Fibroblast of the conjunctiva (primary cell): ENCODE results near the gene RFC1.
"Not testable (repeated sequence)": the region's sequence is repeated elsewhere in the genome, so short reads cannot be mapped to it uniquely, and the experiment has no call there.

Experiments used
- DNase-seq: peaks from one replicate; pipeline ENCODE4 v3.0.0-alpha.2; 2010; ENCODE audit warnings: low read depth

The RFC1 gene

GRCh38 chr4:39365830-39366771 lies at the start of gene RFC1:
Gene RFC1, minus strand, starts transcription at chr4:39366362. Its CDS starts 121 bp downstream, at chr4:39366241.
- peak; percentile 78 for DNase-seq

DNA sequence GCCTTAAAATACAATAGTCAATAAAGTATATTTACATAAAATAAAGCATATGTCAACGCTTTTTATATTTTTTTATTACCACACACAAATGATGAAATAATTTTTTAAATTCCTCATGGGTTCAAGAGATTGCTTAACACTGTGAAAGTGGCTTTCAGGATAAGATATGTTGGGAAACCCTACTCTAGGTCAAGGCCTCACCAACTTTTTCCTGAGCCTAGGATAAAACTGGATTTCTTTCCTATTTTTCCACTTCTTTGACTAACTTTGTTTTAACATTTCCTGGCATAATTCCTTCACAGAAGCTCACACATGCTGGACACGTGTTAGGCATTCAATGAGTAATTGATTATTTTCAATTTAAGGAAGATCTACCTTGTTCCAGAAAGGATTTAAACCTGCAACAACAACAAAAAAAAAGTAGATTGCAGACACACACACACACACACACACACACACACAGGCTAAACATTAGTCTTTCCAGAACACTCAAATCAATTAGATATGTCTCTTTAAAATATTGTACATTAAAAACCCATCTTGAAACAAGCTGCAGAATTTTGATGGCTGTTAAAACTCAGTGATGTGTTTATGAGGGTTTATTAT lies 49.6 kb upstream of the RFC1 start:
- no peak for DNase-seq

- DNase-seq, result not testable (repeated sequence)
Measured at GRCh38 chr4:39411561-39411960, 45.4 kb upstream of the RFC1 start.

DNA sequence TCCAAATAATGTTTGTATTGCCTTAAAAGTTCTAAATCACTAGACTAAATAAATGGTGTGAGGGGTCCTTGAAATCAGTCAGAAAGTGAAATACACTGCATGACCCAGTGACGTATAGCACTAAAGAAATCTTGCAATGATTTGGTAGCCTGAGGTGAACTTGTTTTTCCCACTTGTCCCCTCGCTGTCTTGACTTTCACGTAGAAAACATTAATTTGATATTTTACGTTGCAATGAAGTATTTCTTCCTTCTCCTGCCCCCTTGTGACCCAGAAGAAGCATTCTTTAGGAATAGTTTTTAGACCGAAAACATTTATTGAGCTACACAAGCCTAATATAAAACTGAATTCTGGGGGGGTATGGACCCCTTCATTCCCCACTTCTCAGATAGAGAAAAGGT lies 44.3 kb upstream of the RFC1 start:
- DNase-seq, result no peak

DNA sequence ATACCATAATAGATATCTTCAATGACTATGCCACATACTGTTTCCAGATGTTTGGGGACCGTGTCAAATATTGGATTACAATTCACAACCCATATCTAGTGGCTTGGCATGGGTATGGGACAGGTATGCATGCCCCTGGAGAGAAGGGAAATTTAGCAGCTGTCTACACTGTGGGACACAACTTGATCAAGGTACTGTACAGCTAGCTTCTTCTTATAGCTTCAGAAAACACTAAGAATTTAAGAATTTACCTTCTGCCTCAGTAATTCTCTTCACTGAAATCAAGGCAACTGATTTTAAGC lies 41.4 kb upstream of the RFC1 start:
- no peak for DNase-seq

DNA sequence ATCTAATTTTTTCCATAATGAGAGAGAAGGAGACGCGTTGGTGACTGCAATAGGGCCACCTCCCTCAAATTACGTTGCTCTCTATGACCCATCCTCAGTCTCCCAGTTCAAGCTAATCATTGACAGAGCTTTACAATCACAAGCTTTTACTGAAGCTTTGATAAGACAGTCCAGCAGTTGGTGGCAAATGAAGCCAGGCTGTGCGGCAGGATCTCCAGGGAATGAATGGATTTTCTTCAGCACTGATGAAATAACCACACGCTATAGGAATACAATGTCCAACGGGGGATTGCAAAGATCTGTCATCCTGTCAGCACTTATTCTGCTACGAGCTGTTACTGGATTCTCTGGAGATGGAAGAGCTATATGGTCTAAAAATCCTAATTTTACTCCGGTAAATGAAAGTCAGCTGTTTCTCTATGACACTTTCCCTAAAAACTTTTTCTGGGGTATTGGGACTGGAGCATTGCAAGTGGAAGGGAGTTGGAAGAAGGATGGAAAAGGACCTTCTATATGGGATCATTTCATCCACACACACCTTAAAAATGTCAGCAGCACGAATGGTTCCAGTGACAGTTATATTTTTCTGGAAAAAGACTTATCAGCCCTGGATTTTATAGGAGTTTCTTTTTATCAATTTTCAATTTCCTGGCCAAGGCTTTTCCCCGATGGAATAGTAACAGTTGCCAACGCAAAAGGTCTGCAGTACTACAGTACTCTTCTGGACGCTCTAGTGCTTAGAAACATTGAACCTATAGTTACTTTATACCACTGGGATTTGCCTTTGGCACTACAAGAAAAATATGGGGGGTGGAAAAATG lies 40.8 kb upstream of the RFC1 start, which contains the start of gene KLB:
Gene KLB (plus strand): TSS at position 168 of the 821 bp plus-strand sequence. CDS start 20 bp downstream, at position 188.
- no peak for DNase-seq

DNA sequence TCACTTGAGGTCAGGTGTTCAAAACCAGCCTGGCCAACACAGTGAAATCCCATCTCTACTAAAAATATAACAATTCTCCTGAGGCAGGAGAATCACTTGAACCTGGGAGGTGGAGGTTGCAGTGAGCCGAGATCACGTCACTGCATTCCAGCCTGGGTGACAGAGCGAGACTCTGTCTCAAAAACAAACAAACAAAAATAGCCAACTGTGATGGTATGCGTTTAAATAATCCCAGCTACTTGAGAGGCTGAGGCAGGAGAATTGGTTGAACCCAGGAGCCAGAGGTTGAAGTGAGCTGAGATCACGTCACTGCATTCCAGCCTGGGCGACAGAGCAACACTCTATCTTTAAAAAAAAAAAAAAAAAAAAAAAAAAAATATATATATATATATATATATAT lies 35.5 kb upstream of the RFC1 start:
- not testable (repeated sequence) for DNase-seq

DNA sequence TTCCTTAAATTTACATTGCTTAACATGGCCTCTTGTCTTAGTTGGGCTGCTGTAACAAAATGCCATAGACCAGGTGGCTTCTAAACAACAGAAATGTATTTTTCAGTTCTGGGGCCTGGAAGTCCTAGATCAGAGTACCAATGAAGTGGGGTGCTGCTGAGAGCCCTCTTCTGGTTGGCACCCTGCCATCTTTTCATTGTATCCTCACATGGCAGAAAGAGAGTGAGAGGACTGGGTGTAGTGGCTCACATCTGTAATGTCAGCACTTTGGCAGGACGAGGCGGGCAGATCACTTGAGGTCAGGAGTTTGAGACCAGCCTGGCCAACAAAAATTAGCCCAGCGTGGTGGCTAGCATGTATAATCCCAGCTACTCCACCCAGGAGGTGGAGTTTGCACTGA lies 28.5 kb upstream of the RFC1 start:
- DNase-seq, result no peak

DNA sequence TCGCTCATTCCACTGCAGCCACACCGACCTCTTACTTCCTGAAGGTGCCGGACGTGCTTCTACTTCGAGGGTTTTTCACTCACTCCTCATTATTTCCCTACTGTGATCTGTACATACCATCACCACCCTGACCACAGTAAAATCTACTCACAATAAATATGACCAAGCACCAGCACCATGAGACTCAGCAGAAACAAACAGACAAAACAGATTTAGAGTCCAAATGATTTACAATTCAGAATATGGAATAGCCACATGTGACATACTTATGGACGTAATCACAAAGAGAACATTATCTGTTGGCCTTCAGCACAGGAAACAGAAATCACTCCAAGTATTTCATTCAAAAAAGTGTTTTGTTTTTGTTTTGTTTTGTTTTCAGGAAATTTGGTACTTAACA lies 24.4 kb upstream of the RFC1 start:
- no peak for DNase-seq

DNA sequence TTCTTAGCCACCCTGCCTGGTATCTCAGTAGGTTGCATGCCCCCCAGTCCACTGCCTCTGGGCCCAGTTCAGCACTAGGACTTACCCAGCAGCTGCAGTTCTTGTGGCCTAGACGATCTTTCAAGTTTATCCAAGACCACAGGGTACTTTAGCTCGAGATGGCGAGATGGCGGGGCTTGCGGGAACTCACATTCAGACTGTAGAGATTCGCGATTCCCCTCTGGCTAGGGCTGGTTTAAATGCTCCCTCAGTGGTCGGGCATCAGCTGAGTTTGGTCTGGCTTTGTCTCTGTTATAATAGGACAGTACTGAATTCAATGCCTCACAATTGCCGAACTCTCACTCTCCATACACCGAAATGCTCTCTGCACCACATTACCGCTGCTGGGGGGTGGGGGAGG lies 18.4 kb upstream of the RFC1 start:
- DNase-seq, result no peak

DNA sequence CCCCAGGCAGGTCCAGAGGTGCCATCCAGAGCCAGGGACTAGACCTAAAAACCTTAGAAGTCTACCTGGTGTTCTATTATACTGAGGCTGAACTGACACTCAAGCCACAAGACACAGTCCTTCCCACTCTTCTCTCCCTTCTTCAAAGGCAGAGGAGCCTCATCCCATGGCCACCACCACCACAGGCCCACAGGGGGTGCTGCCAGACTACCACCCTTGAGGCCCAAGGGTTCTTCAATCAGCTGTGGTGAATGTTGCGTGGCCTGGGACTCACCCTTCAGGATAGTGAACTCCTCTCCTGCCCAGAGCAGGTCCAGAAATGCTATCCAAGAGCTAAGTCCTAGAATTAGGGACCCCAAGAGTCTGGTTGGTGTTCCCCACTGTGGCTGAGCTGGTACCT lies 17.5 kb upstream of the RFC1 start:
- DNase-seq, result no peak

DNA sequence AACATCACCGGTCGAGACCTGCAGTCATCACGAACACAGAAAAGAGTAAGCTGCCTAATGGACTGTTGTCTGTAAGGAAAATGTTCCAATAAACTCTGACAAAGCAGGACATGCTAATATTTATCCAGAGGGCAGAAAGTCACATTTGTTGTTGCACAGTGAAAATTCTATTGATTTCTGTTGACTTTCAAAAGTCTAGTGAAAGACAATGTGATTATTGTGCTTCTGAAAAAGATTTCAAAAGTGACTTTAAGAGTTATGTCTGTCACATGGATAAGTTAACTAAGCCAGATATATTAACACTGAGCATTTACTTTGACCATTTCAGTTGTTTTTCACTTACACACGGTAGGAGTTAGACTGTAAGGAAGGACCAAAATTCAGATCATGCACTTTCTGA lies 9.3 kb upstream of the RFC1 start:
- DNase-seq, result no peak

GRCh38 chr4:39371209-39371608 lies 5.0 kb upstream of the RFC1 start:
- DNase-seq, result not testable (repeated sequence)

GRCh38 chr4:39369301-39369700 lies 3.1 kb upstream of the RFC1 start:
- no peak for DNase-seq

GRCh38 chr4:39367166-39367565 lies 1.0 kb upstream of the RFC1 start:
- no peak for DNase-seq

DNA sequence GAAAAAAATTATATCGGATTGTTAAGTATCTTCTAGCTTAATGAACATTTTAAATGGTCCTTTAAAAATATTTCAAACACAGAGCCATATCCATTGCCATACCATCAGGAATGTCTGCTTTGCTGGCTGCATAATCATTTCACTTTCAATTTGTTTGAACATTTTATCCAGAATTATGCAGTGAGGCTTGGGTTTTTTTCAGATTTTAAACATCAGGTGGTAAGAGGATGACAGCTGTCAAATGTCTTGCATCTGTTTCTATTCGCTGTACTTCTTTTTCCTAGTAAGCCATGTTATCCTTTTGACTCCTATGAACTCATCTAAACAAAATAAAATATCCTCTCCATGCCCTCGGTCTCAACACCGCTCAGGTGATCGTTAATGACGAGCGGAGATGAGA lies 802 bp downstream of the RFC1 start:
- no peak for DNase-seq

DNA sequence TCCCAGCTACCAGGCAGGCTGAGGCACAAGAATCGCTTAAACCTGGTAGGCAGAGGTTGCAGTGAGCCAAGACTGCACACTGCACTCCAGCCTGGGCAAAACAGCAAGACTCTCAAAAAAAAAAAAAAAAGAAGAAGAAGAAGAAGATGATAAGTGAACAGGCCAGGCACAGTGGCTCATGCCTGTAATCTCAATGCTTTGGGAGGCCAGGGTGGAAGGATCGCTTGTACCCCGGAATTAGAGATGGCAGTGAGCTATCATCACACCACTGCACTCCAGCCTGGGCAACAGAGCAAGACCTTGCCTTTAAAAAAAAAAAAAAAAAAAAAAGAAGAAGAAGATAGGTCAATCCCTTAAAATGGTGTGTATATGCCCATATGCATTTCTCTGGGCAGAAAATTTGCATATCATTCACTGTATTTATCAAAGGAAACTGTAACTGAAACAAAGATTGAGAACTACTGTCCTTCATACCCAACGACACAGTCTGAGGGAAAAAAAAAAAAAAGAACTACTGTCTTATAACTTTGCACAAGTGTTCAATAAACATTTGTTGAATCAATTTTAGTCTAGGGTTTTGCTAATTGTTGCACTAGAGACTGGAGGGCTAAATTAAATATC lies 2.3 kb downstream of the RFC1 start:
- no peak for DNase-seq

- DNase-seq, result no peak
Measured at GRCh38 chr4:39362827-39363226, 3.3 kb downstream of the RFC1 start.

DNA sequence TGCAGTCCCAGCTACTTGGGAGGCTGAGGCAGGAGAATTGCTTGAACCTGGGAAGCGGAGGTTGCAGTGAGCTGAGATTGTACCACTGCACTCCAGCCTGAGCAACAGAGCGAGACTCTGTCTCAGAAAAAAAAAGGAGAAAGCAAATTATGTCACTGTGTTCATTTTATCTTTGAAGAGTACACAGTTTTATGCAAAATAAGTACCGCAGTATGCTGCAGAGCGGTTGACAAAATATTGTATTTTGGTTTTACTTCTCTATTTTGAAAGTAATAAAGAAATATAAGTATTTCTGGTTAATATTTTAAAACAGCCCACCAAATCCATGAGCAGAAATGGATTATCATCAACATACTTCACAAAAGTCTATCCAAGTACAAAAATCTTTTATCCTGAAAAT lies 5.6 kb downstream of the RFC1 start:
- DNase-seq, result not testable (repeated sequence)

DNA sequence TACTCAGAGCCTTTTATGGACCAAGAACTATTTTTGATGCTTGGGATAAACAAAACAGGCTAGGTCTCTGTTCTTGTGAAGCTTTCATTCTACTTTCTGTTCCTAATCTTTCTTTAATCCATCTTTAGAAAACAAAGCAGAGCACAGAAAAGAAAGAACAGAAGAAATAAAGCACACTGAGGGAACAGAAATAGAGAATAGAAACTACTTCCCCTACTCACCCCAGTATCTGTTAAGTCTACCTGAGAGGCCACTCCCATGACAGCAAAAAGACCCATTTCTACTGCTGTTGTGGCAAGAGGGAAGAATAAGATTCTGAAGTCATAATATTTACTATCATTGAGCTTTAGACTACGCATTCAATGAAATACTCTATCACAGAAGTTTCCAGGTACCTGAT lies 9.2 kb downstream of the RFC1 start:
- no peak for DNase-seq

DNA sequence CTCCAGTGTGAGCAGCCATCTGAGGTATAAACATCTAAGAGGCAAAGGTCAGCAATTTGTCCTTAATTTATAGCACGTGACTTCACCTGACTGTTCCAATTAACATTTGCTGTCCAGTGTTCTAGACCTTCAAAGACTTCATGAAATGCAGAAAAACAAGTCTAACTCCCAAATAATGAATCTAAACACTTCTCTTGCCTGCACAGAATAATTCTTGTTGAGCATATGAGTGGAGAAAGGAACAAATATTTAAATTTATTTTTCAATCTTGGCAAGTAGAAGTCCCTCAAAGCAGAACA lies 12.0 kb downstream of the RFC1 start:
- DNase-seq, result no peak

DNA sequence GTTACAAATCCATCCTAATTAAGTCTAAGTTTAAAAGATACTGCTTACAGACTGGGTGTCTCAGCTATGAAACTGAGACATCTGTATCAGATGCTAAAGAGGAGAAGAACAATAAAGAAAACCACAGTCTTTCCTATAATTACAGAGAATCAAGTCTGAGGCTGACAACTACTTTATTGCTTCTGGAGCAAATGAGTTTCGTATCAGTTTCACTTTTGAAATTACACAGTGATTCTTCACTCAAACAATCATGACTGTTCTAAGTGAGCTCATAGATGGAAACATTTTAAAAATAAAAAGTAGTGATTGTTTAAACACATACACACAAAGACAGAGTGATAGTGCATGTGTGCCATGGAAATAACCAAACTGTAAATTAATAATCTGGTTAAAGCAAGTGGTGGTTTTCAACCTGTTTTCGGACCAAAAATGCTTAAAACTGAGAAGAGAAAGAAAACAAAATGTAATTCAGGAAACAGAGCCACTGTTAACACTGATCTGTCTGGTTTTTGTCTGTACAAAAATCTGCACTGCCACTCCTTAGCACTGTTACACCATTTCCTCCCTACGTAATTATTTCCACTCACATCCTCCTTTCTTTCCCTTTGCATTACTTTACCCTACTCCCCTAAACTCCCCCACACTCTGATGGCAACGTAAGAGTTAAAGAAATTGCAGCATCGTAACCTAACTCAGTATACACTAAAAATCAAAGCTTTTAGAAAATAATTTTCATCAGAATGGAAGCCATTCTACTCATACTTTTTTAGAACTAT lies 12.5 kb downstream of the RFC1 start:
- peak; percentile 53 for DNase-seq
